ENCODE measurements around the gene SPSB1. TPM values are rescaled to one million over a fixed set of nuclear protein-coding genes. Genes with fewer than 3 reads are reported as not detected.

The SPSB1 gene
- total RNA-seq: 10 to 100 TPM; 28.3 to 49.2 (median 42.1) TPM

- Histone ChIP-seq H3K36me3 (no peaks in the 10 kb centered on the region), H3K4me3 (peak within 1 kb of the TSS; percentile 78), H3K9me3 (no peaks in the 10 kb centered on the region), H3K4me1 (peaks cover 62% of the 10 kb centered on the region), H3K27ac (peak within 1 kb of the TSS; percentile 93), H3K27me3 (no peaks in the 10 kb centered on the region)
- DNase-seq (ENCODE audit: low spot score in 2 of 2): peak in 1 of 2 donors; percentile 85
- 2% methylated on average over 59 of the region's 119 CpGs for WGBS
- no peak for TF ChIP-seq POLR2AphosphoS5 (IDR thresholded peaks at IDR 0.05)
- no peak for TF ChIP-seq EP300 (IDR thresholded peaks at IDR 0.05)
- TF ChIP-seq POLR2A (IDR thresholded peaks at IDR 0.05): peak; percentile 64 to 85
Measured at GRCh38 chr1:9292361-9293240, at the start of gene SPSB1. SPSB1 (plus strand) TSS chr1:9292894; CDS start chr1:9355892, 62,998 bp downstream.

- peak overlapping the region; percentile 90 for H3K27ac ChIP-seq
- H3K4me3 ChIP-seq: peak overlapping the region; percentile 27
- no peaks in the 10 kb centered on the region for H3K9me3 ChIP-seq
- WGBS: 71% methylated on average over 9 of the region's 9 CpGs
- no peak for DNase-seq (ENCODE audit: low spot score in 2 of 2)
- peaks cover 22% of the 10 kb centered on the region for H3K36me3 ChIP-seq
- H3K27me3 ChIP-seq: no peaks in the 10 kb centered on the region
- TF ChIP-seq POLR2A (IDR thresholded peaks at IDR 0.05) (no peak), POLR2AphosphoS5 (IDR thresholded peaks at IDR 0.05) (no peak), EP300 (IDR thresholded peaks at IDR 0.05) (no peak), CTCF (IDR thresholded peaks at IDR 0.05) (no peak)
- H3K4me1 ChIP-seq: peaks cover 98% of the 10 kb centered on the region
Measured at GRCh38 chr1:9243066-9243739, 49.5 kb upstream of the SPSB1 start.

- WGBS: 67% methylated on average over 7 of the region's 9 CpGs
- Histone ChIP-seq H3K27me3 (no peaks in the 10 kb centered on the region), H3K27ac (peak overlapping the region; percentile 90), H3K9me3 (no peaks in the 10 kb centered on the region), H3K4me1 (peaks cover 98% of the 10 kb centered on the region), H3K36me3 (peaks cover 22% of the 10 kb centered on the region), H3K4me3 (no peak overlapping the region)
- TF ChIP-seq POLR2AphosphoS5 (IDR thresholded peaks at IDR 0.05): no peak
- no peak for TF ChIP-seq EP300 (IDR thresholded peaks at IDR 0.05)
- no peak for TF ChIP-seq CTCF (IDR thresholded peaks at IDR 0.05)
- TF ChIP-seq POLR2A (IDR thresholded peaks at IDR 0.05): no peak
- DNase-seq (ENCODE audit: low spot score in 2 of 2): no peak
Measured at GRCh38 chr1:9244501-9245229, 48.0 kb upstream of the SPSB1 start.

GRCh38 chr1:9245230-9245619 lies 47.5 kb upstream of the SPSB1 start:
- 83% methylated on average over 9 of the region's 15 CpGs for WGBS
- Histone ChIP-seq H3K27ac (peak overlapping the region; percentile 90), H3K4me1 (peaks cover 98% of the 10 kb centered on the region), H3K4me3 (no peak overlapping the region), H3K9me3 (no peaks in the 10 kb centered on the region), H3K36me3 (peaks cover 22% of the 10 kb centered on the region), H3K27me3 (no peaks in the 10 kb centered on the region)
- no peak for DNase-seq (ENCODE audit: low spot score in 2 of 2)
- no peak for TF ChIP-seq CTCF (IDR thresholded peaks at IDR 0.05)

- no peaks in the 10 kb centered on the region for H3K27me3 ChIP-seq
- no peak overlapping the region for H3K4me3 ChIP-seq
- no peak for DNase-seq (ENCODE audit: low spot score in 2 of 2)
- 66% methylated on average over 7 of the region's 9 CpGs for WGBS
- H3K27ac ChIP-seq: peak overlapping the region; percentile 90
- no peaks in the 10 kb centered on the region for H3K9me3 ChIP-seq
- TF ChIP-seq POLR2AphosphoS5 (IDR thresholded peaks at IDR 0.05) (no peak), POLR2A (IDR thresholded peaks at IDR 0.05) (no peak), EP300 (IDR thresholded peaks at IDR 0.05) (no peak), CTCF (IDR thresholded peaks at IDR 0.05) (no peak)
- H3K36me3 ChIP-seq: peaks cover 22% of the 10 kb centered on the region
- peaks cover 98% of the 10 kb centered on the region for H3K4me1 ChIP-seq
Measured at GRCh38 chr1:9245661-9246060, 47.0 kb upstream of the SPSB1 start.
